Esophagus muscularis mucosa (tissue), 4 donors: ENCODE measurements around the gene SST. TPM values are rescaled to one million over a fixed set of nuclear protein-coding genes. Genes with fewer than 3 reads are reported as not detected.

Experiments used
- DNase-seq: peaks from one replicate; pipeline ENCODE4 v3.0.0-alpha.2; 2017; ENCODE audit errors: extremely low spot score
- H3K27ac ChIP-seq, 4 donors: fragments of 200-600 bp; sonication (generic); replicated peaks in 1 of 4; 1 replicate in 3 of 4; 2 replicates in 1 of 4; pipeline ENCODE4 v1.5.1; 2016 to 2019; ENCODE audit warnings: mild to moderate bottlenecking in 1 of 4
- H3K27me3 ChIP-seq, 4 donors: fragments of 200-600 bp; sonication (generic); one replicate each; pipeline versions ENCODE4 v1.5.1 to v1.6.0; 2016 to 2019
- H3K36me3 ChIP-seq, 4 donors: fragments of 200-600 bp; sonication (generic); one replicate each; pipeline ENCODE4 v1.5.1; 2016 to 2019
- H3K4me1 ChIP-seq, 4 donors: fragments of 200-600 bp; sonication (generic); one replicate each; pipeline ENCODE4 v1.5.1; 2016 to 2019
- H3K4me3 ChIP-seq, 4 donors: fragments of 200-600 bp; sonication (generic); 1 replicate in 2 of 4; 2 replicates in 2 of 4; pipeline ENCODE4 v1.5.1; 2016 to 2019; ENCODE audit warnings: mild to moderate bottlenecking in 4 of 4, moderate library complexity in 1 of 4
- H3K9me3 ChIP-seq, 4 donors: fragments of 200-600 bp; sonication (generic); 1 replicate in 3 of 4; 2 replicates in 1 of 4; pipeline ENCODE4 v1.5.1; 2016 to 2019
- EP300 ChIP-seq: sonication (generic); formaldehyde crosslinking; IDR thresholded peaks from one replicate; pipeline ENCODE4 v1.6.1; 2017; ENCODE audit warnings: antibody characterized with exemption
- POLR2A ChIP-seq: fragments of 450-650 bp; IDR thresholded peaks from one replicate; pipeline ENCODE4 v1.6.1; 2017; ENCODE audit warnings: antibody characterized with exemption, moderate library complexity, mild to moderate bottlenecking, low read depth
- POLR2AphosphoS5 ChIP-seq, 2 donors: sonication (generic); formaldehyde crosslinking; IDR thresholded peaks; one replicate each; pipeline ENCODE4 v1.6.1; 2017; ENCODE audit warnings: antibody characterized with exemption in 2 of 2
- WGBS: methylation state at CpG from one replicate; pipeline ENCODE4 v1.1.5; 2018; 5-methylcytosine and 5-hydroxymethylcytosine counted together
- intact Hi-C: fragments of 100-400 bp; cut with DNase I; formaldehyde crosslinking; loops from one replicate; pipeline ENCODE4 v1.15.1; 2023
- total RNA-seq, 4 donors: library from RNA; depleted of rRNA; stranded (reverse); fragments of >200 nt; gene quantifications; one replicate each; pipeline versions ENCODE4 v1.1.0 to v1.2.1, GENCODE V29; 2016
- TF ChIP-seq, protein P1 (sequence below), 3 experiments: fragments of 200-600 bp in 2 of 3; fragments of 450-650 bp in 1 of 3; sonication (generic) in 2 of 3; IDR thresholded peaks; one replicate each; pipeline ENCODE4 v1.5.1; 2017 to 2019; ENCODE audit warnings: antibody characterized with exemption in 3 of 3, mild to moderate bottlenecking in 2 of 3, moderate library complexity in 1 of 3

SST gene
- total RNA-seq, 4 donors from 2014 or later: 1.8 to 2.0 TPM; not detected in 2

DNA sequence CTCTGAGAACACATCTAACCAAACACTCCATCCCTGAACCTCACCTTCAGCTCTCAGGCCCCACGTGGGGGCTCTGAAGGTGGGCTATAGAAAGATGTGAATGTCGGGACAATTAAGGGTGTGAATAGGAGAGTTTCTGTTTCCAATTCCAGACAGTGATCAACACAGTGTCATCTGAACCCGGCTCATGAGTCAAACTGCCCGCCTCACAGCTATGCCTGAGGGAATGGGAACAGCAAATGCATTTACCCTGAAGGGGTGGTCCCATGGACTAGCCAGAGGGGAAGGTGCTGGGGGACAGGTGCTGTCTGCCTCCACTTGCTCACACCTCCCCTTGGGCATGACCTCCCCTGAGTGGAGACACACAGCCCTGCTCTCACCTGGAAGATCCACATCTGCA is 25.8 kb upstream of the SST start:
- H3K4me1 ChIP-seq: no peaks in the 10 kb centered on the region
- no peaks in the 10 kb centered on the region for H3K36me3 ChIP-seq
- H3K27me3 ChIP-seq: no peaks in the 10 kb centered on the region
- no peak for TF ChIP-seq EP300
- no peak for TF ChIP-seq POLR2AphosphoS5 (IDR thresholded peaks at IDR 0.05)
- TF ChIP-seq POLR2A: no peak
- TF ChIP-seq, protein P1, sequence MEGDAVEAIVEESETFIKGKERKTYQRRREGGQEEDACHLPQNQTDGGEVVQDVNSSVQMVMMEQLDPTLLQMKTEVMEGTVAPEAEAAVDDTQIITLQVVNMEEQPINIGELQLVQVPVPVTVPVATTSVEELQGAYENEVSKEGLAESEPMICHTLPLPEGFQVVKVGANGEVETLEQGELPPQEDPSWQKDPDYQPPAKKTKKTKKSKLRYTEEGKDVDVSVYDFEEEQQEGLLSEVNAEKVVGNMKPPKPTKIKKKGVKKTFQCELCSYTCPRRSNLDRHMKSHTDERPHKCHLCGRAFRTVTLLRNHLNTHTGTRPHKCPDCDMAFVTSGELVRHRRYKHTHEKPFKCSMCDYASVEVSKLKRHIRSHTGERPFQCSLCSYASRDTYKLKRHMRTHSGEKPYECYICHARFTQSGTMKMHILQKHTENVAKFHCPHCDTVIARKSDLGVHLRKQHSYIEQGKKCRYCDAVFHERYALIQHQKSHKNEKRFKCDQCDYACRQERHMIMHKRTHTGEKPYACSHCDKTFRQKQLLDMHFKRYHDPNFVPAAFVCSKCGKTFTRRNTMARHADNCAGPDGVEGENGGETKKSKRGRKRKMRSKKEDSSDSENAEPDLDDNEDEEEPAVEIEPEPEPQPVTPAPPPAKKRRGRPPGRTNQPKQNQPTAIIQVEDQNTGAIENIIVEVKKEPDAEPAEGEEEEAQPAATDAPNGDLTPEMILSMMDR (IDR thresholded peaks at IDR 0.05): no peak
- no peaks in the 10 kb centered on the region for H3K9me3 ChIP-seq
- intact Hi-C loops: no loop called here
- H3K4me3 ChIP-seq: no peak overlapping the region
- no peak overlapping the region for H3K27ac ChIP-seq
- 56% methylated on average over 4 of the region's 4 CpGs for WGBS
- DNase-seq: no peak

DNA sequence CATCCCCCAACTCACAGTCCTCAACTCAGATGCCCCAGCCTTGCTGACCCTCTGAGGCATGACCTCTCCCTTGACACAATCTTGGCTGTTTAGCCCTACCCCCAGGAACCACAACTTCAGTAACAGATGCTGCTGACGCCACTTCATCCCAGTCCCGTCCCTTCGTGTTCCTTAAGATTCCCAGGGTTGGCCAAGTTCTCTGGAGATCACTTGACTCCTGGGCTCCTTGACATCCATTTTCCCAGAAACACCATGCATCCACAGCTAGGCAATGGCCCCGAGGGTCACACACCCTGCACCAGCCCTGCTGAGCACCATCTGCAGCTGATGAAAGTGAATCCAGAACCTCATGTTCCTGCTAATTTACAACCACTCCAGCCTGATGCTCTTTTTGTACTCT is 25.3 kb upstream of the SST start:
- H3K36me3 ChIP-seq: no peaks in the 10 kb centered on the region
- WGBS: 58% methylated on average over 4 of the region's 4 CpGs
- H3K27me3 ChIP-seq: no peaks in the 10 kb centered on the region
- intact Hi-C loops: no loop called here
- H3K9me3 ChIP-seq: no peaks in the 10 kb centered on the region
- TF ChIP-seq EP300 (no peak), POLR2A (no peak), POLR2AphosphoS5 (IDR thresholded peaks at IDR 0.05) (no peak)
- TF ChIP-seq, protein P1 (IDR thresholded peaks at IDR 0.05): no peak
- no peak overlapping the region for H3K27ac ChIP-seq
- no peak for DNase-seq
- H3K4me1 ChIP-seq: no peaks in the 10 kb centered on the region
- H3K4me3 ChIP-seq: no peak overlapping the region

DNA sequence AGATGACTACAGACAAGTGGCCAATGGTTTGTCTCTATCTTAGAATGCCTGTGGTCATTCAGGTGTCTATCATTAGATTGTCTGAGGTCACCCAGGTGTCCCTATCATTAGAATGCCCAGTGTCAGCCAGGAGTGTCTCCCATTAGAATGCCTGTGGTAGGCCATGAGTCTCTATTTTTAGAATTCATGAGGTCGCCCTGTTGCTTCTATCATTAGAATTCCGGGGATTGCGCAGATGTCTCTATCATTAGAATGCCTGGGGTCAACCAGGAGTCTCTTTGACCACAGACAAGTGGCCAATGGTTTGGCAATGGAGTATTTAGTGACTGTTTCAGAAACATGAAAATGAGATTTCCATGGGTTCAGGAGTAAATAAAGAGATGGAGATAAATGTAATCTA is 24.6 kb upstream of the SST start:
- Histone ChIP-seq H3K27me3 (no peaks in the 10 kb centered on the region), H3K9me3 (no peaks in the 10 kb centered on the region), H3K36me3 (no peaks in the 10 kb centered on the region), H3K4me3 (no peak overlapping the region), H3K27ac (no peak overlapping the region), H3K4me1 (no peaks in the 10 kb centered on the region)
- WGBS: 68% methylated on average over 3 of the region's 3 CpGs
- intact Hi-C loops: no loop called here
- TF ChIP-seq, protein P1 (IDR thresholded peaks at IDR 0.05): no peak
- TF ChIP-seq EP300 (no peak), POLR2AphosphoS5 (IDR thresholded peaks at IDR 0.05) (no peak), POLR2A (no peak)
- DNase-seq: no peak

DNA sequence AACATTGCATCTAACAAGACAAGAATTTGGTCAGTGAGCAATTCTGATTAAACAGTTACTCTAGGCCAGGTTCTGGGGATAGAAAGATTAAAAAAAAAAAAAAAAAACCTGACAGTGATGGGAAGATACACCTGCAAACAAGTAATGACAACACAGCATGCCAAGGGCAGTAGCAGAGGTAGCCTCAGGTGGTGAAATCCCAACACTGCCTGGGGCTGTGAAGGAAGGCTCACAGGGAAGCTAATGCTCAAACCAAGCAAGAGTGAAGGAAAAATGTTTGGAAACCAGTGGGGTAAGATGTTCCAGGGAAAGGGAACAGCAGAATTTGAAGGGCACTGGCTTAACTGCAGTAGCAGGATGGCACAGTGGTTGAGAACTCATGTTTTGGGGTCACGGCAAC is 23.2 kb upstream of the SST start:
- Histone ChIP-seq H3K27me3 (no peaks in the 10 kb centered on the region), H3K9me3 (no peaks in the 10 kb centered on the region), H3K36me3 (no peaks in the 10 kb centered on the region), H3K4me3 (no peak overlapping the region), H3K4me1 (no peaks in the 10 kb centered on the region), H3K27ac (no peak overlapping the region)
- WGBS: 93% methylated on average over 1 of the region's 1 CpG
- intact Hi-C loops: no loop called here
- no peak for DNase-seq
- TF ChIP-seq, protein P1 (IDR thresholded peaks at IDR 0.05): no peak
- TF ChIP-seq POLR2A: no peak
- TF ChIP-seq EP300: no peak
- TF ChIP-seq POLR2AphosphoS5 (IDR thresholded peaks at IDR 0.05): no peak

DNA sequence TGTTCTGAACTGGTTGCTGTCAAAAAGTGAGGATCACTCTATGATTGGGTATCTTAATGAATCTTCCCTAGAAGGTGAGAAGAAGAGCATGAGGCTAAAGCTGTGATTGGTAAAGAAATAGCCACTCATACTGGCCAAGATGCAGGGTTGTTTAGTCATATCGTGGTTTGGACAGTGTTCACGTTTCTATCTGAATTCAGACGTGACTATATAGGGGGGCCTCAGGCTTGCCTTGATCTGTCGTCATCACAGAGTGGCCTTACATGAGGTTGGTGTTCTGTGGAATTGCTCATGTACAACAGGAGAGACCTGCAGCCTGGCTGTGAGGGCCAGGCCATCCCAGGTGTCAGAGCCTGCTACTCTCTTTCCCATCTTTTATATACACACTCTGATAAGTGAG is 19.8 kb upstream of the SST start:
- Histone ChIP-seq H3K36me3 (no peaks in the 10 kb centered on the region), H3K9me3 (peaks cover 0 to 11% (median 9%) of the 10 kb centered on the region in 4 donors), H3K4me3 (no peak overlapping the region), H3K27me3 (peaks cover 0 to 8% (median 0%) of the 10 kb centered on the region in 4 donors), H3K4me1 (no peaks in the 10 kb centered on the region), H3K27ac (no peak overlapping the region)
- 65% methylated on average over 4 of the region's 4 CpGs for WGBS
- DNase-seq: no peak
- TF ChIP-seq EP300 (no peak), POLR2AphosphoS5 (IDR thresholded peaks at IDR 0.05) (no peak), POLR2A (no peak)
- TF ChIP-seq, protein P1 (IDR thresholded peaks at IDR 0.05): no peak
- intact Hi-C loops: no loop called here
